ENCODE results near the gene SUGP1.

Gene SUGP1

GRCh38 chr19:19229701-19230100, 90.6 kb downstream of the SUGP1 start:
- TF ChIP-seq REST (IDR thresholded peaks at IDR 0.05; ENCODE audit: insufficient read depth in 1 of 2, low read depth in 2 of 2, low read length in 2 of 2) (no peak), FOXP2 (optimal IDR thresholded peaks at IDR 0.05; ENCODE audit: borderline replicate concordance, extremely low read depth, extremely low read length, insufficient read depth) (no peak), SIN3A (IDR thresholded peaks at IDR 0.05; ENCODE audit: borderline replicate concordance, insufficient read depth, low read length) (no peak), POLR2AphosphoS5 (IDR thresholded peaks at IDR 0.05; ENCODE audit: low read depth, low read length) (no peak), TAF1 (IDR thresholded peaks at IDR 0.05; ENCODE audit: borderline replicate concordance, insufficient read depth, low read length) (no peak)

DNA sequence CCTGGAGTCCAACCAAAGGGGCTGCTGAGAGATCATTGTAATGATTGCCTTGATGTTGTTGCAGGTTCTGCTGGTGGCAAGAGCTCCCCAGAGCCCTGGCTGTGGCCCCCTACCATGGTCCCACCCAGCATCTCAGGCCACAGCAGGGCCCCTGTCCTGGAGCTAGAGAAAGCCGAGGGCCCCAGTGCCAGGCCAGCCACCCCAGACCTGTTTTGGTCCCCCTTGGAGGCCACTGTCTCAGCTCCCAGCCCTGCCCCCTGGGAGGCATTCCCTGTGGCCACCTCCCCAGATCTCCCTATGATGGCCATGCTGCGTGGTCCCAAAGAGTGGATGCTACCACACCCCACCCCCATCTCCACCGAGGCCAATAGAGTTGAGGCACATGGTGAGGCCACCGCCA, 93.1 kb downstream of the SUGP1 start:
- TF ChIP-seq SIN3A (IDR thresholded peaks at IDR 0.05; ENCODE audit: borderline replicate concordance, insufficient read depth, low read length) (no peak), POLR2AphosphoS5 (IDR thresholded peaks at IDR 0.05; ENCODE audit: low read depth, low read length) (no peak), TAF1 (IDR thresholded peaks at IDR 0.05; ENCODE audit: borderline replicate concordance, insufficient read depth, low read length) (no peak), FOXP2 (optimal IDR thresholded peaks at IDR 0.05; ENCODE audit: borderline replicate concordance, extremely low read depth, extremely low read length, insufficient read depth) (no peak), REST (IDR thresholded peaks at IDR 0.05; ENCODE audit: insufficient read depth in 1 of 2, low read depth in 2 of 2, low read length in 2 of 2) (no peak)

DNA sequence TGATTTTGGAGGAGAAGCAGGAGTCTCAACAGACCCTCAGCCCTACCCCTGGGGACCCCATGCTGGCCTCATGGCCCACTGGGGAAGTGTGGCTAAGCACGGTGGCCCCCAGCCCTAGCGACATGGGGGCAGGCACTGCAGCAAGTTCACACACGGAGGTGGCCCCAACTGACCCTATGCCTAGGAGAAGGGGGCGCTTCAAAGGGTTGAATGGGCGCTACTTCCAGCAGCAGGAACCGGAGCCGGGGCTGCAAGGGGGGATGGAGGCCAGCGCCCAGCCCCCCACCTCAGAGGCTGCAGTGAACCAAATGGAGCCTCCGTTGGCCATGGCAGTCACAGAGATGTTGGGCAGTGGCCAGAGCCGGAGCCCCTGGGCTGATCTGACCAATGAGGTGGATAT, 93.6 kb downstream of the SUGP1 start:
- TF ChIP-seq SIN3A (IDR thresholded peaks at IDR 0.05; ENCODE audit: borderline replicate concordance, insufficient read depth, low read length) (no peak), REST (IDR thresholded peaks at IDR 0.05; ENCODE audit: insufficient read depth in 1 of 2, low read depth in 2 of 2, low read length in 2 of 2) (no peak), FOXP2 (optimal IDR thresholded peaks at IDR 0.05; ENCODE audit: borderline replicate concordance, extremely low read depth, extremely low read length, insufficient read depth) (no peak), POLR2AphosphoS5 (IDR thresholded peaks at IDR 0.05; ENCODE audit: low read depth, low read length) (no peak), TAF1 (IDR thresholded peaks at IDR 0.05; ENCODE audit: borderline replicate concordance, insufficient read depth, low read length) (no peak)

- TF ChIP-seq REST (IDR thresholded peaks at IDR 0.05; ENCODE audit: insufficient read depth in 1 of 2, low read depth in 2 of 2, low read length in 2 of 2) (no peak), TAF1 (IDR thresholded peaks at IDR 0.05; ENCODE audit: borderline replicate concordance, insufficient read depth, low read length) (no peak), FOXP2 (optimal IDR thresholded peaks at IDR 0.05; ENCODE audit: borderline replicate concordance, extremely low read depth, extremely low read length, insufficient read depth) (no peak), POLR2AphosphoS5 (IDR thresholded peaks at IDR 0.05; ENCODE audit: low read depth, low read length) (no peak), SIN3A (IDR thresholded peaks at IDR 0.05; ENCODE audit: borderline replicate concordance, insufficient read depth, low read length) (no peak)
These were observed 94.1 kb downstream of the SUGP1 start for GRCh38 chr19:19226204-19226603.
